A549 (cell line): ENCODE data around the gene UBE2E1. TPM values are rescaled to one million over a fixed set of nuclear protein-coding genes. Genes with fewer than 3 reads are reported as not detected.

Experiments used
- ATAC-seq, 2 experiments: fragments of 200-7000 bp in 1 of 2; fragments of >200 bp in 1 of 2; cut with Nextera tagmentation in 1 of 2; cut with Tn5 transposase in 1 of 2; 3 replicates each; pipeline versions ENCODE4 v1.8.0 to v1.9.1; 2018 to 2020; ENCODE audit warnings: mild to moderate bottlenecking in 1 of 2, moderate library complexity in 1 of 2
- CTCF ChIA-PET: fragments of 300-600 bp; sonication (Branson Sonifier 250); formaldehyde crosslinking; extraction: SDS; loops from one replicate; lab custom pipeline; 2021; ENCODE audit warnings: antibody characterized with exemption, inconsistent platforms; lab: Yijun Ruan, JAX
- POLR2A ChIA-PET: fragments of 350-600 bp; formaldehyde crosslinking; extraction: SDS; loops from one replicate; lab custom pipeline; 2021; ENCODE audit warnings: antibody characterized with exemption, inconsistent platforms; lab: Yijun Ruan, JAX
- DNase-seq, 2 experiments: peaks; one replicate each; pipeline versions ENCODE4 v3.0.0 to v3.0.0-alpha.2; 2011 to 2016; ENCODE audit warnings: low read depth in 1 of 2, low spot score in 1 of 2
- FAIRE-seq: peaks from 2 replicates; lab custom pipeline; 2011; peaks lifted over from hg19 to GRCh38; lab: Jason Lieb, UNC
- H3K27ac ChIP-seq, 2 experiments: fragments of >200 bp; sonication (Bioruptor Twin); formaldehyde crosslinking; 3 replicates each; pipeline ENCODE4 v1.5.1; 2016 to 2017
- H3K4me1 ChIP-seq: fragments of >200 bp; sonication (Bioruptor Twin); formaldehyde crosslinking; 3 replicates; pipeline ENCODE4 v1.6.1; 2016
- H3K4me2 ChIP-seq: fragments of >200 bp; sonication (Bioruptor Twin); formaldehyde crosslinking; 3 replicates; pipeline ENCODE4 v1.6.1; 2016
- H3K4me3 ChIP-seq: fragments of >200 bp; sonication (Bioruptor Twin); formaldehyde crosslinking; 3 replicates; pipeline ENCODE4 v1.5.1; 2016
- H3K9me3 ChIP-seq: fragments of >200 bp; sonication (Bioruptor Twin); formaldehyde crosslinking; 3 replicates; pipeline ENCODE4 v1.6.1; 2016
- ATOH8 ChIP-seq: fragments of 250-450 bp; sonication (Bioruptor Pico); IDR thresholded peaks from 2 replicates; pipeline ENCODE4 v1.5.0; 2020; ENCODE audit warnings: low read depth, mild to moderate bottlenecking, moderate library complexity
- CBX8 ChIP-seq: fragments of 200-600 bp; sonication (generic); IDR thresholded peaks from 2 replicates; pipeline ENCODE4 v1.6.1; 2016
- CHD4 ChIP-seq: fragments of 200-600 bp; sonication (generic); IDR thresholded peaks from 2 replicates; pipeline ENCODE4 v1.6.1; 2016; ENCODE audit warnings: antibody characterized with exemption, mild to moderate bottlenecking, borderline replicate concordance
- EP300 ChIP-seq, 2 experiments: fragments of >200 bp; sonication (Bioruptor Twin); formaldehyde crosslinking; IDR thresholded peaks; 2 replicates in 1 of 2; 3 replicates in 1 of 2; pipeline ENCODE4 v1.6.1; 2016 to 2017
- GATA3 ChIP-seq: IDR thresholded peaks from 2 replicates; pipeline ENCODE4 v1.6.1; 2012; ENCODE audit warnings: borderline replicate concordance
- HDAC2 ChIP-seq: fragments of 200-600 bp; sonication (generic); IDR thresholded peaks from 2 replicates; pipeline ENCODE4 v1.6.1; 2016
- HES2 ChIP-seq: fragments of >200 bp; sonication (Bioruptor Twin); formaldehyde crosslinking; IDR thresholded peaks from 2 replicates; pipeline ENCODE4 v1.6.1; 2016
- HEYL ChIP-seq: fragments of 250-450 bp; sonication (Bioruptor Pico); IDR thresholded peaks from 2 replicates; pipeline ENCODE4 v1.8.0; 2021; ENCODE audit warnings: mild to moderate bottlenecking, moderate library complexity
- HOXA7 ChIP-seq: fragments of 250-450 bp; sonication (Bioruptor Pico); IDR thresholded peaks from 2 replicates; pipeline ENCODE4 v1.5.0; 2020; ENCODE audit warnings: mild to moderate bottlenecking, moderate library complexity
- HOXB13 ChIP-seq: fragments of 250-450 bp; sonication (Bioruptor Pico); IDR thresholded peaks from 2 replicates; pipeline ENCODE4 v1.5.0; 2020; ENCODE audit warnings: low read depth, mild to moderate bottlenecking, moderate library complexity
- JUN ChIP-seq, 2 experiments: fragments of >200 bp; sonication (Bioruptor Twin); formaldehyde crosslinking; IDR thresholded peaks; 2 replicates in 1 of 2; 3 replicates in 1 of 2; pipeline ENCODE4 v1.6.1; 2016 to 2017
- KDM5A ChIP-seq: fragments of 200-600 bp; sonication (generic); IDR thresholded peaks from 2 replicates; pipeline ENCODE4 v1.6.1; 2016; ENCODE audit warnings: antibody characterized with exemption, mild to moderate bottlenecking
- MAZ ChIP-seq: fragments of 150-350 bp; IDR thresholded peaks from 2 replicates; pipeline ENCODE4 v1.6.1; 2014; ENCODE audit warnings: antibody characterized with exemption, low read depth, low read length, borderline replicate concordance
- MYC ChIP-seq: IDR thresholded peaks from 2 replicates; pipeline ENCODE4 v1.6.1; 2012; ENCODE audit warnings: mild to moderate bottlenecking, inconsistent platforms, low read length, improper control_type of control experiment, borderline replicate concordance
- NFE2L2 ChIP-seq: fragments of 150-350 bp; conservative IDR thresholded peaks from 2 replicates; pipeline ENCODE4 v1.6.1; 2014; ENCODE audit warnings: low read length
- NR3C1 ChIP-seq: fragments of >200 bp; sonication (Bioruptor Twin); formaldehyde crosslinking; IDR thresholded peaks from 3 replicates; pipeline ENCODE4 v1.6.1; 2017
- PBX3 ChIP-seq: IDR thresholded peaks from 2 replicates; pipeline ENCODE4 v1.6.1; 2012
- RAD21 ChIP-seq, 2 experiments: fragments of >200 bp in 1 of 2; sonication (Bioruptor Twin) in 1 of 2; formaldehyde crosslinking in 1 of 2; IDR thresholded peaks in 1 of 2; conservative IDR thresholded peaks in 1 of 2; 2 replicates in 1 of 2; 3 replicates in 1 of 2; pipeline ENCODE4 v1.6.1; 2012 to 2018; ENCODE audit warnings: inconsistent platforms in 1 of 2
- RARB ChIP-seq: fragments of 250-450 bp; sonication (Bioruptor Pico); IDR thresholded peaks from 2 replicates; pipeline ENCODE4 v1.8.0; 2021; ENCODE audit warnings: mild to moderate bottlenecking, moderate library complexity
- RCOR1 ChIP-seq: fragments of 150-350 bp; IDR thresholded peaks from 2 replicates; pipeline ENCODE4 v1.6.1; 2014; ENCODE audit warnings: antibody characterized with exemption, low read length, low read depth
- RFX5 ChIP-seq: fragments of 450-650 bp; IDR thresholded peaks from 2 replicates; pipeline ENCODE4 v1.7.1; 2014; ENCODE audit warnings: antibody characterized with exemption, mild to moderate bottlenecking, moderate library complexity
- TP53 ChIP-seq: fragments of 250-450 bp; sonication (Bioruptor Pico); IDR thresholded peaks from 2 replicates; pipeline ENCODE4 v1.5.0; 2021; ENCODE audit warnings: mild to moderate bottlenecking, moderate library complexity
- ZFP36 ChIP-seq: fragments of 450-650 bp; IDR thresholded peaks from 2 replicates; pipeline ENCODE4 v1.6.1; 2014; ENCODE audit warnings: borderline replicate concordance; ENCODE audit not compliant: partially characterized antibody
- WGBS: methylation state at CpG from one replicate; pipeline ENCODE4 v1.1.6; 2017; ENCODE audit errors: missing lambda C conversion rate; 5-methylcytosine and 5-hydroxymethylcytosine counted together
- polyA plus RNA-seq, 4 experiments: library from polyadenylated mRNA; depleted of rRNA in 3 of 4; stranded (reverse); fragments of >200 nt; fragmentation: RNase III in 1 of 4; extraction: RNeasy Plus Mini Kit Qiagen cat#74134 plus additional on column Dnase treatment in 1 of 4; gene quantifications; 2 replicates in 3 of 4; 3 replicates in 1 of 4; pipeline ENCODE4 v1.2.3, GENCODE V29; 2011 to 2017

Gene UBE2E1
- polyA plus RNA-seq, 2 of the 4 experiments (the other 2 are of a cell fraction), result 151 to 198 TPM

GRCh38 chr3:23820888-23821287 is 15.1 kb downstream of the UBE2E1 start:
- TF ChIP-seq RAD21 (conservative IDR thresholded peaks at IDR 0.05 in 1 of 2, IDR thresholded peaks at IDR 0.05 in 1 of 2) (no peak), MYC (no peak), HOXA7 (CRISPR knock-in tag) (no peak), HDAC2 (no peak), HEYL (CRISPR knock-in tag) (no peak), CHD4 (no peak)
- no peak for FAIRE-seq
- CTCF ChIA-PET, result no interaction called here
- Histone ChIP-seq H3K27ac (no peak overlapping the region), H3K4me1 (peaks cover 29% of the 10 kb centered on the region), H3K9me3 (no peaks in the 10 kb centered on the region), H3K4me3 (no peak overlapping the region), H3K4me2 (no peak overlapping the region)
- 89% methylated on average over 1 of the region's 1 CpG for WGBS
- DNase-seq, result no peak
- no peak for ATAC-seq
- POLR2A ChIA-PET, result no interaction called here

GRCh38 chr3:23821858-23822257 is 16.1 kb downstream of the UBE2E1 start:
- Histone ChIP-seq H3K27ac (no peak overlapping the region), H3K9me3 (no peaks in the 10 kb centered on the region), H3K4me2 (peak overlapping the region; percentile 16; the same call in 1 of the 3 replicates), H3K4me3 (no peak overlapping the region), H3K4me1 (peaks cover 38% of the 10 kb centered on the region)
- CTCF ChIA-PET, result no interaction called here
- POLR2A ChIA-PET, result no interaction called here
- DNase-seq, result no peak
- ATAC-seq, result no peak; a peak in 1 of 6 replicates
- no peak for TF ChIP-seq RARB (CRISPR knock-in tag)
- no peak for TF ChIP-seq ZFP36
- no peak for TF ChIP-seq TP53 (CRISPR knock-in tag)
- TF ChIP-seq CHD4, result no peak
- no peak for TF ChIP-seq GATA3
- no peak for TF ChIP-seq EP300 (IDR thresholded peaks at IDR 0.05)
- TF ChIP-seq NR3C1, result no peak
- TF ChIP-seq PBX3, result no peak
- TF ChIP-seq NFE2L2, result no peak
- no peak for TF ChIP-seq CBX8
- TF ChIP-seq ATOH8 (CRISPR knock-in tag), result no peak
- TF ChIP-seq JUN (IDR thresholded peaks at IDR 0.05), result no peak
- no peak for TF ChIP-seq RCOR1
- no peak for TF ChIP-seq MAZ
- no peak for TF ChIP-seq HOXB13 (CRISPR knock-in tag)
- no peak for TF ChIP-seq HES2
- WGBS, result 80% methylated on average over 1 of the region's 1 CpG
- FAIRE-seq, result no peak

- CTCF ChIA-PET, result no interaction called here
- POLR2A ChIA-PET, result no interaction called here
- Histone ChIP-seq H3K27ac (no peak overlapping the region), H3K4me1 (peaks cover 38% of the 10 kb centered on the region), H3K4me3 (no peak overlapping the region), H3K9me3 (no peaks in the 10 kb centered on the region)
- 74% methylated on average over 4 of the region's 7 CpGs for WGBS
- no peak for FAIRE-seq
- no peak for ATAC-seq
- TF ChIP-seq NFE2L2 (no peak), CBX8 (no peak), PBX3 (no peak), NR3C1 (no peak), KDM5A (no peak), RFX5 (no peak), EP300 (IDR thresholded peaks at IDR 0.05) (no peak), RCOR1 (no peak)
- TF ChIP-seq, all 56 proteins: peak for 0
- no peak for DNase-seq
- H3K4me2 ChIP-seq, result peak overlapping the region; percentile 16; the same call in 2 of the 3 replicates
Observed at GRCh38 chr3:23822559-23822958, 16.8 kb downstream of the UBE2E1 start.
